Measurements from ENCODE around the gene HSPA12B. TPM values are rescaled to one million over a fixed set of nuclear protein-coding genes. Genes with fewer than 3 reads are reported as not detected.

Gene HSPA12B
- total and polyA plus RNA-seq, 2 of the 13 experiments (the other 11 are each of a cell fraction or from before 2014, with no cell fraction given): 0.01 TPM; not detected in 1

DNA sequence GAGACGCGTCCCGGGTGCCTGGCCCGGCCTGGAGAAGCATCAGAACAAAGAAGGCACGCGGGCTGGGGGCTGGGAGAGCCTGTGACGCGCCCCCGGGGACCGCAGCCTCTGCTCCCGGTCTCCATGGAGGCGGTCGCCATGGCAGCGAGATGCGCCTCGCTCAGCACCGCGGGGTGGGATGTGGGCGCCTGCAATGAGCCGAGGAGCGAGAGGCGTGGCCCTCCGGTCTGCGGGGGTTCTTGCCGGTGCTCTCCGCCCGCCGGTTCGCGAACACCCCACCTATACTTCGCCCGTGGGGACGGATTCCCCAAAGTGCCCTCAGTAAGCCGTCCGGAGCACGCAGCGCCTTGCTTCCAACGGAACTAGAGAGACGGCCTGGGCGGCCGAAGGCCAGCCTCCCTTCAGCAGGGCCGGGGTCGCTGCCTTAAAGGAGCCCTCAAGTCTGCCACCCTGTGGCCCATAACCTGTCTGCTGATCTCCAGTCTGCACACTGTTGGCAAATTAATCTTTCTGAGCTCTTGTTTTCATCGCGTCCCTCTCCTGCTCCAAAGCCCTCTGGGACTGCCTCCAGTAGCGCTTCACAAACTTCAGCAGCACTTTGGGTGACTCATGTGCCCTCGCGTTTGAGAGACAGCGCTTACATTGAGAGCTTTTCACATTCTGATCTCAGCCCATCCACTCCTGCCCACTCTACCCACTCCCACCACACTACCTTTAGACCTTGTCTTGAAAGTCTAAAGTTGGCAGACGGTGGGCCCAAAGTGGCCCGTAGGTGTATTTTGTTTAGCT is 36.1 kb downstream of the HSPA12B start (continued):
- 0 out of 2 replicates have a peak, but pooled peaks have one; percentile 22 for TF ChIP-seq GATAD1 (CRISPR knock-in tag; IDR thresholded peaks at IDR 0.05)
- TF ChIP-seq, protein P1, sequence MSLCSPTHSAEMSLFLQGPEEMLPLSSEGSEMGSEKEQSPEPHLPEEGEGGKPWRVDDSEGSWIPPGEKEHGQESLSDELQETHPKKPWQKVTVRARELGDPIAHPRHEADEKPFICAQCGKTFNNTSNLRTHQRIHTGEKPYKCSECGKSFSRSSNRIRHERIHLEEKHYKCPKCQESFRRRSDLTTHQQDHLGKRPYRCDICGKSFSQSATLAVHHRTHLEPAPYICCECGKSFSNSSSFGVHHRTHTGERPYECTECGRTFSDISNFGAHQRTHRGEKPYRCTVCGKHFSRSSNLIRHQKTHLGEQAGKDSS (CRISPR knock-in tag; IDR thresholded peaks at IDR 0.05; ENCODE audit: borderline replicate concordance, low read depth): peak; percentile 69; the same call in 1 of the 2 replicates
- TF ChIP-seq FLYWCH1 (CRISPR knock-in tag; IDR thresholded peaks at IDR 0.05): no peak
- peak; percentile 49; the same call in 1 of the 2 replicates for TF ChIP-seq ZNF274 (CRISPR knock-in tag; IDR thresholded peaks at IDR 0.05)
- no peak; the same call in 1 of the 2 replicates for TF ChIP-seq TAF1 (CRISPR knock-in tag; IDR thresholded peaks at IDR 0.05)
- TF ChIP-seq ADNP (CRISPR knock-in tag; IDR thresholded peaks at IDR 0.05): peak; percentile 11; the same call in 1 of the 2 replicates
- TF ChIP-seq ZNF766 (CRISPR knock-in tag; IDR thresholded peaks at IDR 0.05; ENCODE audit: borderline replicate concordance): 0 out of 2 replicates have a peak, but pooled peaks have one; percentile 13
- no peak for TF ChIP-seq HNF4G (IDR thresholded peaks at IDR 0.05; ENCODE audit: borderline replicate concordance, low read depth, low read length)
- no peak for TF ChIP-seq HNF4G (CRISPR knock-in tag; IDR thresholded peaks at IDR 0.05; ENCODE audit: borderline replicate concordance, low read depth)
- TF ChIP-seq MED8 (CRISPR knock-in tag; IDR thresholded peaks at IDR 0.05; ENCODE audit: insufficient replicate concordance): no peak
- peak; percentile 94; the same call in 1 of the 2 replicates for TF ChIP-seq MZF1 (CRISPR knock-in tag; IDR thresholded peaks at IDR 0.05; ENCODE audit: borderline replicate concordance)
- no peak; the same call in 1 of the 2 replicates for TF ChIP-seq ZBTB20 (CRISPR knock-in tag; IDR thresholded peaks at IDR 0.05; ENCODE audit: borderline replicate concordance, low read depth)
- TF ChIP-seq PBX2 (CRISPR knock-in tag; IDR thresholded peaks at IDR 0.05): peak; percentile 56; the same call in 1 of the 2 replicates
- peak; percentile 31 for TF ChIP-seq CBX1 (IDR thresholded peaks at IDR 0.05; ENCODE audit: low read depth)
- TF ChIP-seq MBNL3 (CRISPR knock-in tag; conservative IDR thresholded peaks at IDR 0.05): no peak
- no peak for TF ChIP-seq MAFG (CRISPR knock-in tag; IDR thresholded peaks at IDR 0.05)
- no peak for TF ChIP-seq SOX5 (CRISPR knock-in tag; IDR thresholded peaks at IDR 0.05; ENCODE audit: borderline replicate concordance)
- TF ChIP-seq, protein P2, sequence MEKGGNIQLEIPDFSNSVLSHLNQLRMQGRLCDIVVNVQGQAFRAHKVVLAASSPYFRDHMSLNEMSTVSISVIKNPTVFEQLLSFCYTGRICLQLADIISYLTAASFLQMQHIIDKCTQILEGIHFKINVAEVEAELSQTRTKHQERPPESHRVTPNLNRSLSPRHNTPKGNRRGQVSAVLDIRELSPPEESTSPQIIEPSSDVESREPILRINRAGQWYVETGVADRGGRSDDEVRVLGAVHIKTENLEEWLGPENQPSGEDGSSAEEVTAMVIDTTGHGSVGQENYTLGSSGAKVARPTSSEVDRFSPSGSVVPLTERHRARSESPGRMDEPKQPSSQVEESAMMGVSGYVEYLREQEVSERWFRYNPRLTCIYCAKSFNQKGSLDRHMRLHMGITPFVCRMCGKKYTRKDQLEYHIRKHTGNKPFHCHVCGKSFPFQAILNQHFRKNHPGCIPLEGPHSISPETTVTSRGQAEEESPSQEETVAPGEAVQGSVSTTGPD (CRISPR knock-in tag; IDR thresholded peaks at IDR 0.05): no peak; the same call in 1 of the 2 replicates
- TF ChIP-seq ZFY (CRISPR knock-in tag; IDR thresholded peaks at IDR 0.05): peak; percentile 10; the same call in 1 of the 2 replicates
- TF ChIP-seq FOXP1 (IDR thresholded peaks at IDR 0.05): no peak
- no peak for TF ChIP-seq FOXP1 (CRISPR knock-in tag; IDR thresholded peaks at IDR 0.05)
- TF ChIP-seq IRF2 (CRISPR knock-in tag; IDR thresholded peaks at IDR 0.05): peak; percentile 14; the same call in 1 of the 2 replicates
- TF ChIP-seq KAT8 (CRISPR knock-in tag; IDR thresholded peaks at IDR 0.05): no peak
- no peak for TF ChIP-seq SIN3B (IDR thresholded peaks at IDR 0.05; ENCODE audit: low read length)
- TF ChIP-seq ZNF761 (CRISPR knock-in tag; conservative IDR thresholded peaks at IDR 0.05): 0 out of 2 replicates have a peak, but pooled peaks have one; percentile 15
- no peak for TF ChIP-seq ZNF441 (CRISPR knock-in tag; IDR thresholded peaks at IDR 0.05; ENCODE audit: borderline replicate concordance)
- no peak for TF ChIP-seq ZNF317 (CRISPR knock-in tag; IDR thresholded peaks at IDR 0.05)
- TF ChIP-seq ZNF296 (CRISPR knock-in tag; conservative IDR thresholded peaks at IDR 0.05): no peak
- peak; percentile 34; the same call in 1 of the 2 replicates for TF ChIP-seq ZNF614 (CRISPR knock-in tag; IDR thresholded peaks at IDR 0.05; ENCODE audit: borderline replicate concordance)
- peak; percentile 88; the same call in 1 of the 2 replicates for TF ChIP-seq ZNF724P (CRISPR knock-in tag; IDR thresholded peaks at IDR 0.05; ENCODE audit: borderline replicate concordance)

Data from HepG2 (cell line).